Measurements from ENCODE around the gene MAGI1. TPM values are rescaled to one million over a fixed set of nuclear protein-coding genes. Genes with fewer than 3 reads are reported as not detected.

MAGI1 gene
- total RNA-seq, 3 donors from 2014 or later (not counting 1 experiment from before 2014, with no cell fraction given): not detected

DNA sequence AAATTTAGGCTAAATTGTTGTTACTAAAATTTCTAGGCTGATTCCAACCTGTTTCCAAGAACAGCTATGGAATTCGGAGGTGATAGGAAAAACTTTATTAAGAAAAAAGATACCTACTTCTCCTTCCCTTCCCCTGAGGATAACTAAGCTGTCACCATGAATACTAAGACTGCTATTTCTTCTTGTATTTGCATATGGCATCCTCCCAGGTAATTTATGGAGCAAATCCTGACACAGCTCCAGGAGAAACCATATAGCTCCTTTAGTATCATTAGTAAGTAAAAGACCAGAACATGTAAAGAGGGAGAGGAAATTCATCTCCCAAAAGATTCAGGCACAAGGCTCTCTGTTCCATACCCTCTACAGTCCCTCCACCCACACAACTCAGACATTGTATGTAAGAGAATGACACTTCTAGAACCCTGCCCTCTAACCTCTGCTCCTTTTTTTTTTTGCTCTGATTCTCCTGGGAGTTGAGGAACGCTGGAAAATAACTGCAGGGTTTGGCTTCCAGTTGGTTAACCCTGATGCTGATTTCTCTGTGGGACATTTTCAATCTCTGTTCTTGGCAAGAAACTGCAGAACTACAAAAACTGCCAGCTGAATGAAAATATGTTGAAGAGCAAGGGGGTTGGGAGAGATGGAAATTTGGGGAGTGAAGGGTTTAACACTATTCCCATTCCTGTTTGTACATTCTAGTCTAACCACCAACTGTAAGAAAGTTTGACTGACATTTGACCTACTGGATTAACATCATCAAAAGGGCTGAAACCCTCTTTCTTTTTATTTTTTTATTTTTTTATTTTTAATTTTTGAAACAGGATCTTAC lies 14.2 kb upstream of the MAGI1 start:
- no peak overlapping the region for H3K27ac ChIP-seq (ENCODE audit: low read length)
- WGBS (ENCODE audit: insufficient coverage): 83% methylated on average over 1 of the region's 2 CpGs

DNA sequence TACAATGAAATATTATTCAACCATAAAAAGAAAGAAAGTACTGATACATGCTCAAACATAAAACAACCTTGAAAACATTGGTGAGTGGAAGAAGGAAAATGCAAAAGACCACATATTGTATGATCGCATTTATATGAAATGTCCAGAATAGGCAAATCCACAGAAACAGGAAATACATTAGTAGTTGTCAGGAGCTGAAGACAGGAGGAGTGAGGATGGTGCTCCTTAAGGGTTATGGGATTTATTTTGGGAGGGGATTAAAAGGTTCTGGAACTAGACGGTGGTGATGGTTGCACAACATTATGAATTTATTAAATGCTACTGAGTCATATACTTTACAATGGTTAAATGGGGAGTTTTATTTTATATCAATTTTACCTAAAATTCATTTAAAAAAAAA lies 12.1 kb upstream of the MAGI1 start:
- intact Hi-C loops (cut with micrococcal nuclease): no loop called here
- no peaks in the 10 kb centered on the region for H3K4me1 Mint-ChIP-seq

More for the DNA sequence above, 14.2 kb upstream of the MAGI1 start:
- Histone ChIP-seq H3K4me3 (ENCODE audit: low read length) (no peak overlapping the region), H3K36me3 (ENCODE audit: control insufficient read depth, insufficient read depth, low read length) (no peaks in the 10 kb centered on the region), H3K9me3 (ENCODE audit: control insufficient read depth, insufficient read depth, low read length) (no peaks in the 10 kb centered on the region), H3K27me3 (ENCODE audit: control insufficient read depth, insufficient read depth, low read length) (no peaks in the 10 kb centered on the region), H3K4me1 (ENCODE audit: control insufficient read depth, insufficient read depth, low read length) (no peaks in the 10 kb centered on the region)
- ATAC-seq: no peak
- no peaks in the 10 kb centered on the region for H3K36me3 Mint-ChIP-seq
- no peak for DNase-seq
- intact Hi-C loops (cut with micrococcal nuclease): no loop called here
- H3K4me3 Mint-ChIP-seq: no peak overlapping the region
- H3K27ac Mint-ChIP-seq: no peak overlapping the region
- no peaks in the 10 kb centered on the region for H3K4me1 Mint-ChIP-seq
- H3K27me3 Mint-ChIP-seq (ENCODE audit: low read depth in 2 of 2): peaks cover 0 to 6% of the 10 kb centered on the region in 2 donors
- peaks cover 0 to 3% of the 10 kb centered on the region in 2 donors for H3K9me3 Mint-ChIP-seq
- TF ChIP-seq, protein P1, sequence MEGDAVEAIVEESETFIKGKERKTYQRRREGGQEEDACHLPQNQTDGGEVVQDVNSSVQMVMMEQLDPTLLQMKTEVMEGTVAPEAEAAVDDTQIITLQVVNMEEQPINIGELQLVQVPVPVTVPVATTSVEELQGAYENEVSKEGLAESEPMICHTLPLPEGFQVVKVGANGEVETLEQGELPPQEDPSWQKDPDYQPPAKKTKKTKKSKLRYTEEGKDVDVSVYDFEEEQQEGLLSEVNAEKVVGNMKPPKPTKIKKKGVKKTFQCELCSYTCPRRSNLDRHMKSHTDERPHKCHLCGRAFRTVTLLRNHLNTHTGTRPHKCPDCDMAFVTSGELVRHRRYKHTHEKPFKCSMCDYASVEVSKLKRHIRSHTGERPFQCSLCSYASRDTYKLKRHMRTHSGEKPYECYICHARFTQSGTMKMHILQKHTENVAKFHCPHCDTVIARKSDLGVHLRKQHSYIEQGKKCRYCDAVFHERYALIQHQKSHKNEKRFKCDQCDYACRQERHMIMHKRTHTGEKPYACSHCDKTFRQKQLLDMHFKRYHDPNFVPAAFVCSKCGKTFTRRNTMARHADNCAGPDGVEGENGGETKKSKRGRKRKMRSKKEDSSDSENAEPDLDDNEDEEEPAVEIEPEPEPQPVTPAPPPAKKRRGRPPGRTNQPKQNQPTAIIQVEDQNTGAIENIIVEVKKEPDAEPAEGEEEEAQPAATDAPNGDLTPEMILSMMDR (IDR thresholded peaks at IDR 0.05): no peak

GRCh38 chr3:66048051-66048395 lies 9.3 kb upstream of the MAGI1 start:
- no peaks in the 10 kb centered on the region for H3K27me3 ChIP-seq (ENCODE audit: control insufficient read depth, insufficient read depth, low read length)
- H3K9me3 ChIP-seq (ENCODE audit: control insufficient read depth, insufficient read depth, low read length): no peaks in the 10 kb centered on the region
- H3K4me3 Mint-ChIP-seq: no peak overlapping the region
- intact Hi-C loops (cut with micrococcal nuclease): no loop called here
- H3K27me3 Mint-ChIP-seq (ENCODE audit: low read depth in 2 of 2): peaks cover 3 to 6% of the 10 kb centered on the region in 2 donors
- peaks cover 0 to 3% of the 10 kb centered on the region in 2 donors for H3K9me3 Mint-ChIP-seq
- H3K36me3 ChIP-seq (ENCODE audit: control insufficient read depth, insufficient read depth, low read length): no peaks in the 10 kb centered on the region
- ATAC-seq: no peak
- H3K4me1 ChIP-seq (ENCODE audit: control insufficient read depth, insufficient read depth, low read length): no peaks in the 10 kb centered on the region
- no peak overlapping the region for H3K27ac ChIP-seq (ENCODE audit: low read length)
- H3K4me1 Mint-ChIP-seq: no peaks in the 10 kb centered on the region
- no peak overlapping the region for H3K4me3 ChIP-seq (ENCODE audit: low read length)
- H3K27ac Mint-ChIP-seq: no peak overlapping the region
- TF ChIP-seq, protein P1 (IDR thresholded peaks at IDR 0.05): no peak
- no peaks in the 10 kb centered on the region for H3K36me3 Mint-ChIP-seq
- DNase-seq: no peak

More for the DNA sequence above, 12.1 kb upstream of the MAGI1 start:
- H3K9me3 Mint-ChIP-seq: peaks cover 0 to 3% of the 10 kb centered on the region in 2 donors
- no peak overlapping the region for H3K4me3 Mint-ChIP-seq
- Histone ChIP-seq H3K4me1 (ENCODE audit: control insufficient read depth, insufficient read depth, low read length) (no peaks in the 10 kb centered on the region), H3K4me3 (ENCODE audit: low read length) (no peak overlapping the region), H3K9me3 (ENCODE audit: control insufficient read depth, insufficient read depth, low read length) (no peaks in the 10 kb centered on the region), H3K27ac (ENCODE audit: low read length) (no peak overlapping the region), H3K27me3 (ENCODE audit: control insufficient read depth, insufficient read depth, low read length) (no peaks in the 10 kb centered on the region), H3K36me3 (ENCODE audit: control insufficient read depth, insufficient read depth, low read length) (no peaks in the 10 kb centered on the region)
- ATAC-seq: no peak
- TF ChIP-seq, protein P1 (IDR thresholded peaks at IDR 0.05): no peak
- DNase-seq: no peak
- no peaks in the 10 kb centered on the region for H3K36me3 Mint-ChIP-seq
- peaks cover 0 to 6% of the 10 kb centered on the region in 2 donors for H3K27me3 Mint-ChIP-seq (ENCODE audit: low read depth in 2 of 2)
- WGBS (ENCODE audit: insufficient coverage): 100% methylated on average over 1 of the region's 2 CpGs
- no peak overlapping the region for H3K27ac Mint-ChIP-seq

Data from natural killer cell (primary cell).